ENCODE data around the gene ASF1B. TPM values are rescaled to one million over a fixed set of nuclear protein-coding genes. Genes with fewer than 3 reads are reported as not detected.

ASF1B gene
- total and polyA plus RNA-seq, 4 donors = 2.4 to 5.9 (median 3.8) TPM

- 97% methylated on average over 38 of the region's 38 CpGs for WGBS, 2 donors
- H3K9ac ChIP-seq (ENCODE audit: insufficient read depth in 1 of 2, low read length in 2 of 2) = no peak overlapping the region
- DNase-seq (no peak), ATAC-seq (ENCODE audit: insufficient read depth, low FRiP score) (no peak)
- no peak for TF ChIP-seq CTCF (IDR thresholded peaks at IDR 0.05; ENCODE audit: control extremely low read depth, extremely low read depth)
- no peak overlapping the region for H3K4me3 ChIP-seq
- H3K27me3 ChIP-seq (ENCODE audit: control insufficient read depth in 3 of 3, insufficient read depth in 3 of 3, low read length in 2 of 3) = no peaks in the 10 kb centered on the region
- no peak overlapping the region for H3K27ac ChIP-seq (ENCODE audit: low read depth in 1 of 2, low read length in 1 of 2)
- peaks cover 0 to 3% (median 0%) of the 10 kb centered on the region in 4 donors for H3K9me3 ChIP-seq (ENCODE audit: control insufficient read depth in 4 of 4, insufficient read depth in 3 of 4, low read length in 3 of 4)
- H3K4me1 ChIP-seq (ENCODE audit: control insufficient read depth in 5 of 5, insufficient read depth in 5 of 5, low read length in 5 of 5) = peaks cover 0 to 40% (median 7%) of the 10 kb centered on the region in 5 donors
- peaks cover 0 to 18% (median 12%) of the 10 kb centered on the region in 4 donors for H3K36me3 ChIP-seq (ENCODE audit: control insufficient read depth in 4 of 4, insufficient read depth in 4 of 4, low read length in 4 of 4)
Measured at GRCh38 chr19:14162871-14163297, 26.5 kb upstream of the ASF1B start.

DNA sequence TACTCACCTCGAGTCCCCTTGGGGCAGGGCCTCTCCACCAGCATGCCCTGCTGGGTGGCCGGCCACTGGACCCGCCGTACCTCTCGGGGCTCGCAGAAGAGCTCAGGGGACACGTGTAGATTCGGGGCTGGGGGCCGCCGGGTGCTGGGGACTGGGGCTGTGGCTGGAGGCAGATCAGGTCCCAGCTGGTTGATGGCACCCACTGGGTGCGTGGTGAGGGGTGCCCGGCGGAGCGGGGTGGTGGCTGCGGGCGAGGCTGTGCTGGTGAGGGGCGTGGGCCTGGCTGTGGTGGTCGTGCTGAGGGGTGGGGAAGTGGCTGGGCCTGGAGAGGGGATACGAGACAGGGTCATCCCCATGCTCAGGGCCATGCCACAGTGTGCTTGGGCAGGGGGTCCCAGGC, 24.9 kb upstream of the ASF1B start:
- ATAC-seq (ENCODE audit: insufficient read depth, low FRiP score) = no peak
- 95 to 97% methylated on average over 17 to 19 of the region's 19 CpGs for WGBS, 2 donors
- Histone ChIP-seq H3K9me3 (ENCODE audit: control insufficient read depth in 4 of 4, insufficient read depth in 3 of 4, low read length in 3 of 4) (peaks cover 0 to 3% (median 0%) of the 10 kb centered on the region in 4 donors), H3K27ac (ENCODE audit: low read depth in 1 of 2, low read length in 1 of 2) (no peak overlapping the region), H3K27me3 (ENCODE audit: control insufficient read depth in 3 of 3, insufficient read depth in 3 of 3, low read length in 2 of 3) (no peaks in the 10 kb centered on the region), H3K36me3 (ENCODE audit: control insufficient read depth in 4 of 4, insufficient read depth in 4 of 4, low read length in 4 of 4) (peaks cover 0 to 33% (median 18%) of the 10 kb centered on the region in 4 donors), H3K9ac (ENCODE audit: insufficient read depth in 1 of 2, low read length in 2 of 2) (no peak overlapping the region), H3K4me1 (ENCODE audit: control insufficient read depth in 5 of 5, insufficient read depth in 5 of 5, low read length in 5 of 5) (peaks cover 0 to 25% (median 2%) of the 10 kb centered on the region in 5 donors), H3K4me3 (no peak overlapping the region)
- no peak for DNase-seq
- no peak for TF ChIP-seq CTCF (IDR thresholded peaks at IDR 0.05; ENCODE audit: control extremely low read depth, extremely low read depth)

DNA sequence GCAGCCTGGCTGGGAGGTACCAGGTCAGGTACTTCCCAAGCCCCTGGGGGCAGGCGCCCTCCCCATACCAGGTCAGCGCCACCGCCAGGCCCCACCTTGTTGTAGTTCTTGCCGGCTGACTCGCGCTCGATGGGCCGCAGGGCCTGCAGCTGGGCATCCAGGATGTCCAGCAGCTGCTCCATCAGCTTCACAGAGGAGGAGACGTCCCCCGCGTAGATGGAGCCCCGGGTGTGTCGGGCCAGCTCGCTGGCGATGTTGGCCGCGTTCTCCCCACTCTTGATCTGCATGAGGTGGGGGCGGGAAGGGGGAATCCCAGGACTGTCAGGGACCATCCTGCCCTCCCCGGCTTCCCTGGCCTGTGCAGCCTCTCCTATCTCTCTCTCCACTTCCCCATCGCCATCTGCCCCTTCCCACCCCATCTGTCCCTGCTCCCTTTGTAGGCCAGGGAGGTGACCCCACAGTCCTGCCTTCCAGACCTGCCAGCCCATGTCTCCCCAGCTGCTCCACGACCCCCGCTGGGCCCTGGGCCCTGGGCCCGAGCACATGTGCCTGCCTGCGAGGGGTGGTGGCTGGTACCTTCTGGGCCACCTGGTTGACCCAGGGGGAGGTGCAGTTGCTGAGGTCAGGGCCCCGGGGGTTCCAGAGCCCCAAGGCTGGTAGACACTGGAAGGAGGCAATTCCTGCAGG, 23.8 kb upstream of the ASF1B start:
- H3K36me3 ChIP-seq (ENCODE audit: control insufficient read depth in 4 of 4, insufficient read depth in 4 of 4, low read length in 4 of 4) = peaks cover 0 to 42% (median 25%) of the 10 kb centered on the region in 4 donors
- H3K4me3 ChIP-seq = no peak overlapping the region
- H3K9ac ChIP-seq (ENCODE audit: insufficient read depth in 1 of 2, low read length in 2 of 2) = no peak overlapping the region
- H3K27me3 ChIP-seq (ENCODE audit: control insufficient read depth in 3 of 3, insufficient read depth in 3 of 3, low read length in 2 of 3) = no peaks in the 10 kb centered on the region
- DNase-seq (no peak), ATAC-seq (ENCODE audit: insufficient read depth, low FRiP score) (no peak)
- peaks cover 0 to 15% (median 0%) of the 10 kb centered on the region in 5 donors for H3K4me1 ChIP-seq (ENCODE audit: control insufficient read depth in 5 of 5, insufficient read depth in 5 of 5, low read length in 5 of 5)
- H3K27ac ChIP-seq (ENCODE audit: low read depth in 1 of 2, low read length in 1 of 2) = no peak overlapping the region
- TF ChIP-seq CTCF (IDR thresholded peaks at IDR 0.05; ENCODE audit: control extremely low read depth, extremely low read depth) = no peak
- 91% methylated on average over 18 to 25 of the region's 25 CpGs for WGBS, 2 donors
- H3K9me3 ChIP-seq (ENCODE audit: control insufficient read depth in 4 of 4, insufficient read depth in 3 of 4, low read length in 3 of 4) = peaks cover 0 to 3% (median 0%) of the 10 kb centered on the region in 4 donors

Measured in lung (tissue), 12 donors.